HepG2 (cell line): Measurements from ENCODE around the gene OTUD7B. TPM values are rescaled to one million over a fixed set of nuclear protein-coding genes. Genes with fewer than 3 reads are reported as not detected.
A peak's percentile ranks its signal among the peaks of the same experiment; 100 is the strongest.

Source experiments
- AGO2 ChIP-seq: fragments of 200-400 bp; formaldehyde crosslinking; optimal IDR thresholded peaks from 2 replicates; pipeline ENCODE3; 2017; ENCODE audit warnings: mild to moderate bottlenecking, low read depth, low read length, moderate library complexity
- GATAD1 ChIP-seq: IDR thresholded peaks from 2 replicates; pipeline ENCODE4 v1.6.1; 2016; ENCODE audit warnings: missing genetic modification reagents, missing compliant biosample characterization
- GFI1 ChIP-seq: sonication (generic); formaldehyde crosslinking; IDR thresholded peaks from 2 replicates; pipeline ENCODE4 v1.5.0; 2020; ENCODE audit warnings: missing genetic modification reagents, mild to moderate bottlenecking, borderline replicate concordance
- HOXA5 ChIP-seq: sonication (generic); formaldehyde crosslinking; IDR thresholded peaks from 2 replicates; pipeline ENCODE4 v1.4.0; 2020; ENCODE audit warnings: missing genetic modification reagents
- HOXA7 ChIP-seq: sonication (generic); formaldehyde crosslinking; IDR thresholded peaks from 2 replicates; pipeline ENCODE4 v1.8.1; 2022; ENCODE audit warnings: mild to moderate bottlenecking, missing genetic modification reagents, moderate library complexity
- KDM1A ChIP-seq: IDR thresholded peaks from 2 replicates; pipeline ENCODE4 v1.6.1; 2016; ENCODE audit warnings: missing compliant biosample characterization
- KMT2B ChIP-seq: IDR thresholded peaks from 2 replicates; pipeline ENCODE4 v1.6.1; 2016; ENCODE audit warnings: missing genetic modification reagents, missing compliant biosample characterization
- MED13 ChIP-seq: sonication (generic); formaldehyde crosslinking; IDR thresholded peaks from 2 replicates; pipeline ENCODE4 v1.5.0; 2020; ENCODE audit warnings: missing genetic modification reagents
- RBM22 ChIP-seq: fragments of 200-400 bp; formaldehyde crosslinking; optimal IDR thresholded peaks from 2 replicates; pipeline ENCODE3; 2017; ENCODE audit warnings: mild to moderate bottlenecking, low read length, moderate library complexity
- SALL1 ChIP-seq: sonication (generic); formaldehyde crosslinking; IDR thresholded peaks from 2 replicates; pipeline ENCODE4 v1.8.0; 2022; ENCODE audit warnings: mild to moderate bottlenecking, missing genetic modification reagents
- SNAPC5 ChIP-seq: sonication (generic); formaldehyde crosslinking; IDR thresholded peaks from 2 replicates; pipeline ENCODE4 v1.8.1; 2023; ENCODE audit warnings: mild to moderate bottlenecking, missing genetic modification reagents, borderline replicate concordance
- SOX13 ChIP-seq, 3 experiments: fragments of 450-650 bp in 1 of 3; sonication (generic) in 1 of 3; formaldehyde crosslinking in 1 of 3; IDR thresholded peaks in 2 of 3; conservative IDR thresholded peaks in 1 of 3; 2 replicates each; pipeline versions ENCODE4 v1.5.0 to v1.6.1; 2016 to 2020; ENCODE audit warnings: antibody characterized with exemption in 1 of 3, mild to moderate bottlenecking in 1 of 3, missing compliant biosample characterization in 1 of 3, missing genetic modification reagents in 1 of 3, moderate library complexity in 1 of 3
- TAF1 ChIP-seq: sonication (generic); formaldehyde crosslinking; IDR thresholded peaks from 2 replicates; pipeline ENCODE4 v1.4.0; 2020; ENCODE audit warnings: missing genetic modification reagents
- TCF7 ChIP-seq: sonication (generic); IDR thresholded peaks from 2 replicates; pipeline ENCODE4 v1.6.1; 2016; ENCODE audit warnings: antibody characterized with exemption, low read depth
- ZC3H4 ChIP-seq: sonication (generic); formaldehyde crosslinking; IDR thresholded peaks from 2 replicates; pipeline ENCODE4 v1.4.0; 2020; ENCODE audit warnings: missing genetic modification reagents, borderline replicate concordance
- ZHX2 ChIP-seq, 2 experiments: sonication (generic) in 1 of 2; formaldehyde crosslinking in 1 of 2; IDR thresholded peaks; 2 replicates each; pipeline versions ENCODE4 v1.6.1 to v1.9.0; 2014 to 2022; ENCODE audit warnings: antibody characterized with exemption in 1 of 2, borderline replicate concordance in 1 of 2, inconsistent platforms in 1 of 2, low read depth in 1 of 2, missing genetic modification reagents in 1 of 2
- ZNF121 ChIP-seq: sonication (generic); formaldehyde crosslinking; IDR thresholded peaks from 2 replicates; pipeline ENCODE4 v1.5.0; 2020; ENCODE audit warnings: mild to moderate bottlenecking, missing genetic modification reagents
- ZNF253 ChIP-seq: sonication (generic); formaldehyde crosslinking; IDR thresholded peaks from 2 replicates; pipeline ENCODE4 v1.8.0; 2022; ENCODE audit warnings: mild to moderate bottlenecking, missing genetic modification reagents, borderline replicate concordance
- ZNF331 ChIP-seq: sonication (generic); formaldehyde crosslinking; IDR thresholded peaks from 2 replicates; pipeline ENCODE4 v1.4.0; 2020; ENCODE audit warnings: missing genetic modification reagents
- ZNF354B ChIP-seq: sonication (generic); formaldehyde crosslinking; IDR thresholded peaks from 2 replicates; pipeline ENCODE4 v1.8.0; 2022; ENCODE audit warnings: mild to moderate bottlenecking, missing genetic modification reagents
- ZNF460 ChIP-seq: sonication (generic); formaldehyde crosslinking; IDR thresholded peaks from 2 replicates; pipeline ENCODE4 v1.5.1; 2020; ENCODE audit warnings: missing genetic modification reagents, mild to moderate bottlenecking, borderline replicate concordance
- ZNF484 ChIP-seq: sonication (generic); formaldehyde crosslinking; IDR thresholded peaks from 2 replicates; pipeline ENCODE4 v1.5.1; 2020; ENCODE audit warnings: mild to moderate bottlenecking, low read depth, missing genetic modification reagents, borderline replicate concordance
- ZNF614 ChIP-seq: IDR thresholded peaks from 2 replicates; pipeline ENCODE4 v1.6.1; 2018; ENCODE audit warnings: missing biosample characterization, missing genetic modification reagents, inconsistent platforms, borderline replicate concordance
- ZNF709 ChIP-seq: sonication (generic); formaldehyde crosslinking; IDR thresholded peaks from 2 replicates; pipeline ENCODE4 v1.5.0; 2020; ENCODE audit warnings: mild to moderate bottlenecking, missing genetic modification reagents
- ZNF781 ChIP-seq: sonication (generic); formaldehyde crosslinking; IDR thresholded peaks from 2 replicates; pipeline ENCODE4 v1.5.1; 2020; ENCODE audit warnings: borderline replicate concordance, mild to moderate bottlenecking, missing genetic modification reagents; ENCODE audit errors: not compliant biosample characterization
- polyA plus RNA-seq, 8 experiments: library from polyadenylated mRNA; depleted of rRNA in 3 of 8; stranded (reverse) in 7 of 8; unstranded in 1 of 8; fragments of >200 nt; fragmentation: Illumina TruSeq in 4 of 8; extraction: Trizol in 4 of 8; gene quantifications; 2 replicates each; pipeline versions ENCODE4 v1.2.1 to v1.2.3, GENCODE V29; 2011 to 2016; ENCODE audit warnings: low read depth in 4 of 8, missing spikeins in 1 of 8, mixed read lengths in 1 of 8; ENCODE audit not compliant: insufficient read depth in 1 of 8
- total RNA-seq, 5 experiments: library from RNA; depleted of rRNA; stranded (reverse); fragments of >200 nt; fragmentation: Illumina TruSeq; extraction: Trizol; gene quantifications; 2 replicates each; pipeline ENCODE4 v1.2.3, GENCODE V29; 2016; ENCODE audit warnings: low read depth in 1 of 5

OTUD7B gene
- total and polyA plus RNA-seq, 2 of the 13 experiments (the other 11 are each of a cell fraction or from before 2014, with no cell fraction given) = 5.1 to 11.2 TPM

GRCh38 chr1:149888247-149888998 lies 122.1 kb downstream of the OTUD7B start (continued):
- no peak for TF ChIP-seq SOX13 (IDR thresholded peaks at IDR 0.05)
- peak in 1 of 2 experiments; percentile 36; a peak in 1 of 4 replicates for TF ChIP-seq SOX13 (CRISPR knock-in tag; conservative IDR thresholded peaks at IDR 0.05 in 1 of 2, IDR thresholded peaks at IDR 0.05 in 1 of 2)
- no peak for TF ChIP-seq SNAPC5 (CRISPR knock-in tag)
- TF ChIP-seq ZNF253 (CRISPR knock-in tag) = no peak
- no peak for TF ChIP-seq ZC3H4
- TF ChIP-seq MED13 = 0 out of 2 replicates have a peak, but pooled peaks have one; percentile 69
- no peak for TF ChIP-seq TAF1
- TF ChIP-seq ZNF781 (CRISPR knock-in tag) = no peak
- no peak for TF ChIP-seq ZNF709 (CRISPR knock-in tag)
- no peak for TF ChIP-seq KDM1A (CRISPR knock-in tag)
- no peak for TF ChIP-seq GATAD1 (CRISPR knock-in tag)
- TF ChIP-seq RBM22 = peak; percentile 80
- no peak for TF ChIP-seq ZNF614 (CRISPR knock-in tag)
- no peak for TF ChIP-seq ZNF354B (CRISPR knock-in tag)
- no peak for TF ChIP-seq ZNF484 (CRISPR knock-in tag)
- TF ChIP-seq ZNF121 (CRISPR knock-in tag) = no peak
- TF ChIP-seq KMT2B (CRISPR knock-in tag) = no peak
- no peak for TF ChIP-seq GFI1 (CRISPR knock-in tag)
- peak; percentile 9; the same call in 1 of the 2 replicates for TF ChIP-seq SALL1
- no peak for TF ChIP-seq AGO2
- TF ChIP-seq ZHX2 (IDR thresholded peaks at IDR 0.05; ENCODE audit: low read depth) = 0 out of 2 replicates have a peak, but pooled peaks have one; percentile 21
- no peak for TF ChIP-seq ZHX2 (CRISPR knock-in tag; IDR thresholded peaks at IDR 0.05; ENCODE audit: borderline replicate concordance)
- no peak for TF ChIP-seq ZNF331
- no peak for TF ChIP-seq ZNF460 (CRISPR knock-in tag)
- 0 out of 2 replicates have a peak, but pooled peaks have one; percentile 31 for TF ChIP-seq HOXA5
- no peak for TF ChIP-seq HOXA7
- TF ChIP-seq TCF7 = no peak
